ENCODE data around the gene LHX1.

Gene LHX1

GRCh38 chr17:36939052-36939801 lies 2.0 kb downstream of the LHX1 start:
- no peak for DNase-seq

- DNase-seq, result no peak
Observed at GRCh38 chr17:36939802-36940312, 2.6 kb downstream of the LHX1 start.

- no peak for DNase-seq
Observed at GRCh38 chr17:36940313-36941264, 3.3 kb downstream of the LHX1 start.

GRCh38 chr17:36941265-36942010 lies 4.2 kb downstream of the LHX1 start:
- DNase-seq, result no peak

GRCh38 chr17:36942019-36942599 lies 4.8 kb downstream of the LHX1 start:
- no peak for DNase-seq

GRCh38 chr17:36942631-36943125 lies 5.4 kb downstream of the LHX1 start:
- no peak for DNase-seq

GRCh38 chr17:36943250-36944191 lies 6.2 kb downstream of the LHX1 start:
- DNase-seq, result peak in 1 of 2 donors; percentile 4

GRCh38 chr17:36944553-36944952 lies 7.3 kb downstream of the LHX1 start:
- DNase-seq, result no peak

- no peak for DNase-seq
Observed at GRCh38 chr17:36945140-36945539, 7.9 kb downstream of the LHX1 start.

- no peak for DNase-seq
Observed at GRCh38 chr17:36945959-36946725, 8.9 kb downstream of the LHX1 start.

- no peak for DNase-seq
Observed at GRCh38 chr17:36946726-36947091, 9.4 kb downstream of the LHX1 start.

- DNase-seq, result no peak
Observed at GRCh38 chr17:36947922-36948716, 10.8 kb downstream of the LHX1 start.

GRCh38 chr17:36948717-36949460 lies 11.6 kb downstream of the LHX1 start, which contains the start of gene AATF:
TSS of gene AATF (plus strand) at chr17:36948954. CDS start at chr17:36949126, 172 bp downstream.
- peak; percentile 98 for DNase-seq

GRCh38 chr17:36949461-36949927 lies 12.2 kb downstream of the LHX1 start:
- no peak for DNase-seq

- DNase-seq, result no peak
Observed at GRCh38 chr17:36950027-36950426, 12.8 kb downstream of the LHX1 start.

GRCh38 chr17:36951084-36951789 lies 14.0 kb downstream of the LHX1 start:
- no peak for DNase-seq

GRCh38 chr17:36971508-36971907 lies 34.2 kb downstream of the LHX1 start:
- DNase-seq, result no peak
